ENCODE results near the gene CNIH1.
"Not testable (repeated sequence)": the region's sequence is repeated elsewhere in the genome, so short reads cannot be mapped to it uniquely, and the experiment has no call there.

Gene CNIH1

GRCh38 chr14:54427871-54428270 is 13.3 kb downstream of the CNIH1 start:
- no peak for DNase-seq (ENCODE audit: low read depth in 2 of 2)

GRCh38 chr14:54425537-54426274 is 15.5 kb downstream of the CNIH1 start:
- DNase-seq (ENCODE audit: low read depth in 2 of 2), result no peak

- DNase-seq (ENCODE audit: low read depth in 2 of 2), result no peak
Observed at GRCh38 chr14:54425068-54425467, 16.1 kb downstream of the CNIH1 start.

GRCh38 chr14:54424479-54424901 is 16.7 kb downstream of the CNIH1 start:
- DNase-seq (ENCODE audit: low read depth in 2 of 2), result no peak

GRCh38 chr14:54423991-54424390 is 17.2 kb downstream of the CNIH1 start:
- no peak for DNase-seq (ENCODE audit: low read depth in 2 of 2)

GRCh38 chr14:54420478-54421142 is 20.6 kb downstream of the CNIH1 start:
- no peak for DNase-seq (ENCODE audit: low read depth in 2 of 2)

GRCh38 chr14:54411371-54411770 is 29.8 kb downstream of the CNIH1 start:
- no peak for DNase-seq (ENCODE audit: low read depth in 2 of 2)

GRCh38 chr14:54410215-54410614 is 31.0 kb downstream of the CNIH1 start:
- DNase-seq (ENCODE audit: low read depth in 2 of 2), result no peak

GRCh38 chr14:54403401-54404005 is 37.7 kb downstream of the CNIH1 start:
- not testable (repeated sequence) for DNase-seq (ENCODE audit: low read depth in 2 of 2)

- no peak for DNase-seq (ENCODE audit: low read depth in 2 of 2)
Observed at GRCh38 chr14:54399560-54399959, 41.6 kb downstream of the CNIH1 start.

GRCh38 chr14:54396493-54397335 is 44.5 kb downstream of the CNIH1 start, which contains the start of gene CDKN3:
Gene CDKN3 (plus strand): TSS chr14:54397007. CDS start chr14:54397069, 62 bp downstream.
- peak; percentile 94 to 96 for DNase-seq (ENCODE audit: low read depth in 2 of 2)

GRCh38 chr14:54396183-54396492 is 45.0 kb downstream of the CNIH1 start:
- no peak for DNase-seq (ENCODE audit: low read depth in 2 of 2)

- no peak for DNase-seq (ENCODE audit: low read depth in 2 of 2)
Observed at GRCh38 chr14:54395716-54396115, 45.5 kb downstream of the CNIH1 start.

GRCh38 chr14:54395284-54395683 is 45.9 kb downstream of the CNIH1 start:
- DNase-seq (ENCODE audit: low read depth in 2 of 2), result no peak

GRCh38 chr14:54394596-54394995 is 46.6 kb downstream of the CNIH1 start:
- no peak for DNase-seq (ENCODE audit: low read depth in 2 of 2)

- not testable (repeated sequence) for DNase-seq (ENCODE audit: low read depth in 2 of 2)
Observed at GRCh38 chr14:54392986-54393884, 47.9 kb downstream of the CNIH1 start.

- DNase-seq (ENCODE audit: low read depth in 2 of 2), result no peak
Observed at GRCh38 chr14:54392131-54392859, 48.9 kb downstream of the CNIH1 start.

GRCh38 chr14:54387328-54387727 is 53.8 kb downstream of the CNIH1 start:
- no peak for DNase-seq (ENCODE audit: low read depth in 2 of 2)

- no peak for DNase-seq (ENCODE audit: low read depth in 2 of 2)
Observed at GRCh38 chr14:54385556-54385955, 55.6 kb downstream of the CNIH1 start.

GRCh38 chr14:54383835-54384234 is 57.3 kb downstream of the CNIH1 start:
- DNase-seq (ENCODE audit: low read depth in 2 of 2), result no peak
